Measurements from ENCODE around the gene SEPSECS. TPM values are rescaled to one million over a fixed set of nuclear protein-coding genes. Genes with fewer than 3 reads are reported as not detected.

SEPSECS gene
- polyA plus RNA-seq, 1 donor (not counting 4 experiments of a cell fraction or from before 2014, with no cell fraction given), result 6.6 TPM

GRCh38 chr4:25155947-25156346, 4.3 kb downstream of the SEPSECS start:
- TF ChIP-seq EZH2 (IDR thresholded peaks at IDR 0.05; ENCODE audit: low read length) (no peak), CTCF (optimal IDR thresholded peaks at IDR 0.05 in 1 of 3, IDR thresholded peaks at IDR 0.05 in 1 of 3, conservative IDR thresholded peaks at IDR 0.05 in 1 of 3; ENCODE audit: extremely low read depth in 1 of 3, insufficient read depth in 2 of 3, low read length in 3 of 3) (no peak)
- DNase-seq (ENCODE audit: low read depth, low spot score), result no peak
- no peaks in the 10 kb centered on the region for H3K9me3 ChIP-seq (ENCODE audit: control insufficient read depth, low read depth, low read length)
- no peak overlapping the region for H3K4me2 ChIP-seq (ENCODE audit: control insufficient read depth, extremely low read depth, insufficient read depth, low read depth, low read length)
- no peak overlapping the region for H3K27ac ChIP-seq (ENCODE audit: control insufficient read depth, insufficient read depth, low read length)
- no peaks in the 10 kb centered on the region for H3K27me3 ChIP-seq (ENCODE audit: control insufficient read depth, extremely low read depth, insufficient read depth, low read length)
- no peak for FAIRE-seq
- no peak overlapping the region for H3K9ac ChIP-seq (ENCODE audit: control insufficient read depth, extremely low read depth, insufficient read depth, low read length)
- H3K36me3 ChIP-seq (ENCODE audit: control insufficient read depth in 2 of 2, extremely low read depth in 1 of 2, insufficient read depth in 2 of 2, low read length in 2 of 2), result peaks cover 0 to 1% of the 10 kb centered on the region in 2 experiments
- dilution Hi-C loops (cut with MboI; ENCODE audit: extremely low pct_ligation_motif_present, low sequenced_read_pairs), result no loop called here
- H4K20me1 ChIP-seq (ENCODE audit: control insufficient read depth, extremely low read depth, insufficient read depth, low read length), result no peaks in the 10 kb centered on the region
- no peak overlapping the region for H2AFZ ChIP-seq (ENCODE audit: control insufficient read depth, low read length)
- H3K9me1 ChIP-seq (ENCODE audit: control insufficient read depth, extremely low read depth, insufficient read depth, low read length), result no peaks in the 10 kb centered on the region
- H3K4me1 ChIP-seq (ENCODE audit: control insufficient read depth, extremely low read depth, insufficient read depth, low read length), result peaks cover 3% of the 10 kb centered on the region
- H3K4me3 ChIP-seq (ENCODE audit: control insufficient read depth in 2 of 3, extremely low read depth in 1 of 3, insufficient read depth in 2 of 3, low read depth in 1 of 3, low read length in 3 of 3), result no peak overlapping the region
- no peaks in the 10 kb centered on the region for H3K79me2 ChIP-seq (ENCODE audit: control insufficient read depth, insufficient read depth, low read length)

- Histone ChIP-seq H2AFZ (ENCODE audit: control insufficient read depth, low read length) (no peak overlapping the region), H3K27ac (ENCODE audit: control insufficient read depth, insufficient read depth, low read length) (no peak overlapping the region), H3K27me3 (ENCODE audit: control insufficient read depth, extremely low read depth, insufficient read depth, low read length) (no peaks in the 10 kb centered on the region), H3K4me2 (ENCODE audit: control insufficient read depth, extremely low read depth, insufficient read depth, low read depth, low read length) (no peak overlapping the region), H3K36me3 (ENCODE audit: control insufficient read depth in 2 of 2, extremely low read depth in 1 of 2, insufficient read depth in 2 of 2, low read length in 2 of 2) (peaks cover 0 to 1% of the 10 kb centered on the region in 2 experiments), H3K79me2 (ENCODE audit: control insufficient read depth, insufficient read depth, low read length) (no peaks in the 10 kb centered on the region), H3K4me3 (ENCODE audit: control insufficient read depth in 2 of 3, extremely low read depth in 1 of 3, insufficient read depth in 2 of 3, low read depth in 1 of 3, low read length in 3 of 3) (no peak overlapping the region), H3K9me3 (ENCODE audit: control insufficient read depth, low read depth, low read length) (no peaks in the 10 kb centered on the region), H4K20me1 (ENCODE audit: control insufficient read depth, extremely low read depth, insufficient read depth, low read length) (no peaks in the 10 kb centered on the region), H3K9ac (ENCODE audit: control insufficient read depth, extremely low read depth, insufficient read depth, low read length) (no peak overlapping the region), H3K9me1 (ENCODE audit: control insufficient read depth, extremely low read depth, insufficient read depth, low read length) (no peaks in the 10 kb centered on the region), H3K4me1 (ENCODE audit: control insufficient read depth, extremely low read depth, insufficient read depth, low read length) (peaks cover 3% of the 10 kb centered on the region)
- TF ChIP-seq EZH2 (IDR thresholded peaks at IDR 0.05; ENCODE audit: low read length) (no peak), CTCF (optimal IDR thresholded peaks at IDR 0.05 in 1 of 3, IDR thresholded peaks at IDR 0.05 in 1 of 3, conservative IDR thresholded peaks at IDR 0.05 in 1 of 3; ENCODE audit: extremely low read depth in 1 of 3, insufficient read depth in 2 of 3, low read length in 3 of 3) (no peak)
- no peak for DNase-seq (ENCODE audit: low read depth, low spot score)
- no peak for FAIRE-seq
- dilution Hi-C loops (cut with MboI; ENCODE audit: extremely low pct_ligation_motif_present, low sequenced_read_pairs), result no loop called here
These were observed 5.5 kb downstream of the SEPSECS start for GRCh38 chr4:25154594-25155265.

Measured in keratinocyte (primary cell).